ENCODE results near the gene PUSL1. TPM values are rescaled to one million over a fixed set of nuclear protein-coding genes. Genes with fewer than 3 reads are reported as not detected.

Gene PUSL1
- total RNA-seq, 2 experiments from 2014 or later: 23.9 to 25.4 TPM

DNA sequence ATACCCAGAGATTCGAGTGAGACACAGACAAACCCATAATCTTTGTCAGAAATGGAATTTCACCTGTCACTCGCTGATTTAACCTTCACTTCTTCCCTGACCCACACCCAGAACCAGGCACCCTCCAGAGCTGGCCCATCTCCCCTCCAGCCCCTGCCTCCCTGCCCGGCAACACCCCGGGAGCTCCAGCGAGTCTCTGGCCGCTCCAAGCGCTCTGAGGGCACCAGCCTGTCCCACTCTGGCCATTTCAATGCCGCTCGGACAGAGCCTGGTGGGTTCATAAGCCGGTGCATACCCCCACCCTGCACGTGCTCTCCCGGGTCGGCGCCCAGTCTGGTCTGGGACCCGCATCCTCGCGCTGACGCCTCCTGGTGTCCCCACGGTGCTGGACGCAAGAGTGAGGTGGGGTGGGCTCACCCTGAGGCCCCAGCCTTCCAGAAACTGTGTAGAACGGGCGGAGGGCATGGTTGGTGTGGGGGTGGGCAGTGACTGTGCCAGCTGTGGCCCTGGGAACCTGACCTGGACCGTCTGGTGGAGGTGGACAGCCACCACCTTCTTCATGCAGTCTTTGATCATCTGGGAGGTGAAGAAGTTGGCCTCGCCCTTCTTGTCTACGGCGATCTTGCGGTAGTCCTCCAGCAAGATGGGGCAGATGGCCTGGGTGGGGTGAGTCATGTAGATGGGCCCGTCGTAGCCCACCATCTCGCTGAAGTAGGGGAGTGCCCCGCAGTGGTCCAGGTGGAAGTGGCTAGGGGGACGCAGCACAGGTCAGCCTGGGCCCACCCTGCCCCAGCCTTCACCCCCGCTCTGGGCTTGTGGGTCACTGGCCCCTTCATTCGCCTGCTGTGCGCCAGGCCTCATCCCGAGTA is 10.6 kb downstream of the PUSL1 start:
- TF ChIP-seq, protein P1, sequence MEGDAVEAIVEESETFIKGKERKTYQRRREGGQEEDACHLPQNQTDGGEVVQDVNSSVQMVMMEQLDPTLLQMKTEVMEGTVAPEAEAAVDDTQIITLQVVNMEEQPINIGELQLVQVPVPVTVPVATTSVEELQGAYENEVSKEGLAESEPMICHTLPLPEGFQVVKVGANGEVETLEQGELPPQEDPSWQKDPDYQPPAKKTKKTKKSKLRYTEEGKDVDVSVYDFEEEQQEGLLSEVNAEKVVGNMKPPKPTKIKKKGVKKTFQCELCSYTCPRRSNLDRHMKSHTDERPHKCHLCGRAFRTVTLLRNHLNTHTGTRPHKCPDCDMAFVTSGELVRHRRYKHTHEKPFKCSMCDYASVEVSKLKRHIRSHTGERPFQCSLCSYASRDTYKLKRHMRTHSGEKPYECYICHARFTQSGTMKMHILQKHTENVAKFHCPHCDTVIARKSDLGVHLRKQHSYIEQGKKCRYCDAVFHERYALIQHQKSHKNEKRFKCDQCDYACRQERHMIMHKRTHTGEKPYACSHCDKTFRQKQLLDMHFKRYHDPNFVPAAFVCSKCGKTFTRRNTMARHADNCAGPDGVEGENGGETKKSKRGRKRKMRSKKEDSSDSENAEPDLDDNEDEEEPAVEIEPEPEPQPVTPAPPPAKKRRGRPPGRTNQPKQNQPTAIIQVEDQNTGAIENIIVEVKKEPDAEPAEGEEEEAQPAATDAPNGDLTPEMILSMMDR (IDR thresholded peaks at IDR 0.05): no peak
- ChIA-PET CTCF (no interaction called here), POLR2A (interaction anchor here (3.2 kb wide), 1 partner anchor 9 kb away, joined by 9 read pairs; no protein-coding TSS in a partner anchor)
- Mint-ChIP-seq H3K27ac (no peak overlapping the region), H3K4me3 (no peak overlapping the region), H3K4me1 (ENCODE audit: low read depth) (peaks cover 22% of the 10 kb centered on the region), H3K36me3 (ENCODE audit: low read depth) (peaks cover 23% of the 10 kb centered on the region), H3K27me3 (no peaks in the 10 kb centered on the region), H3K9me3 (no peaks in the 10 kb centered on the region)
- DNase-seq (no peak), ATAC-seq (no peak)
- intact Hi-C loops (cut with micrococcal nuclease): no loop called here

DNA sequence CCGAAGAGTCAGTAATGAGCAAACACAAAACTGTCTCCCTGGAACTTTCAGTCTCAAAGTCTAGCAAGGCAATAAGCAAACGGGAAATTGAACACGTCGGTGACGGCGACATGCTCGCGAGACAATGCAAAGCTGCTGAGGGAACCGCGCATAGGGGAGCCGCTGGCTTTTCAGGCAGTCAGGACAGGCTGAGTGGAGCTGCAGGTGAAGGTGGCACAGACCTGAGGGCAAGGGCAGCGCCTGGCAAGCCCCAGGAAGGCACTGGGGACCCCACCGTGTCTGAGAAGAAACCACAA is 11.2 kb downstream of the PUSL1 start:
- no peak overlapping the region for H3K4me3 Mint-ChIP-seq
- no peaks in the 10 kb centered on the region for H3K27me3 Mint-ChIP-seq
- ATAC-seq (no peak), DNase-seq (no peak)
- no peak overlapping the region for H3K27ac Mint-ChIP-seq
- intact Hi-C loops (cut with micrococcal nuclease): no loop called here
- CTCF ChIA-PET: no interaction called here
- H3K4me1 Mint-ChIP-seq (ENCODE audit: low read depth): peaks cover 24% of the 10 kb centered on the region
- H3K9me3 Mint-ChIP-seq: no peaks in the 10 kb centered on the region
- POLR2A ChIA-PET: interaction anchor here (3.2 kb wide), 1 partner anchor 10 kb away, joined by 9 read pairs; no protein-coding TSS in a partner anchor
- TF ChIP-seq, protein P1 (IDR thresholded peaks at IDR 0.05): no peak
- peaks cover 23% of the 10 kb centered on the region for H3K36me3 Mint-ChIP-seq (ENCODE audit: low read depth)

DNA sequence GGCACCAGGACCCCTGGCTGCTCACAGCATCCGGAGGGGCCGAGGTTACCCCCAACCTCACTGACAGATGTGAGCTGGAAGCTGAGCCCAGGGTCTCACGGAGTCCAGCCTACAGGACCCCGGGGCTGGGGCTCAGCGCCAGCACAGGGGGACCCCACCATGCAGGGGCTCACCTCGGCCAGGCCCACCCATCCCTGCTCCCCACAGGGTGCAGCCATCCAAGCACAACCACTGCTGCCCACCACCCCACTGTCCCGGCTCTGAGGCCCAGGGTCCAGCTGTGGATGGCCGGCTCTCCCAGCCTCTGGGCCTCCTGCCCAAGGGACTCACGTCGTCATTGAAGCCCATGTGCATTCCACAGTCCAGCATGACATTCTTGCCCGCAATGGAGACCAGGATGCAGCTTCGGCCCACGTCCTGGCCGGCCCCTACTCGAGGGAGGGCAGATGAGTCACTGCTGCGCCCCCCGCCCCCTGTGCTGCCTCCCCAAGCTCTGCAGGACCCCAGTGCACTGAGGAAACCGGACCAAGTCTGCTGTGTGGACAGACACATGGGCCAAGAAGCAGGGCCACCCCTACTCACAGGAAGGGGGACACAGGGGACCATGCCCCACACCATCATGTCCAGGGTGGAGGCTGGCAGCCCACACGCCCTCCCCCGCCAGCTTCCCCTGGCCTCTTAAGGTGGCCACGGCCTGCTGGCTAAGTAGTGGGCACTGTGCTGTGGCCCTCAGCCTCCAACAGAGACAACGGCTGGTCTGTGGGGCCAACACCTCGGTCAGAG is 12.5 kb downstream of the PUSL1 start:
- H3K36me3 Mint-ChIP-seq (ENCODE audit: low read depth): peaks cover 16% of the 10 kb centered on the region
- TF ChIP-seq, protein P1 (IDR thresholded peaks at IDR 0.05): no peak
- H3K9me3 Mint-ChIP-seq: no peaks in the 10 kb centered on the region
- ChIA-PET CTCF (no interaction called here), POLR2A (interaction anchor here (3.2 kb wide), 1 partner anchor 11 kb away, joined by 9 read pairs; no protein-coding TSS in a partner anchor)
- ATAC-seq (no peak), DNase-seq (no peak)
- no peak overlapping the region for H3K4me3 Mint-ChIP-seq
- H3K27ac Mint-ChIP-seq: no peak overlapping the region
- H3K27me3 Mint-ChIP-seq: no peaks in the 10 kb centered on the region
- H3K4me1 Mint-ChIP-seq (ENCODE audit: low read depth): peaks cover 25% of the 10 kb centered on the region
- intact Hi-C loops (cut with micrococcal nuclease): no loop called here

DNA sequence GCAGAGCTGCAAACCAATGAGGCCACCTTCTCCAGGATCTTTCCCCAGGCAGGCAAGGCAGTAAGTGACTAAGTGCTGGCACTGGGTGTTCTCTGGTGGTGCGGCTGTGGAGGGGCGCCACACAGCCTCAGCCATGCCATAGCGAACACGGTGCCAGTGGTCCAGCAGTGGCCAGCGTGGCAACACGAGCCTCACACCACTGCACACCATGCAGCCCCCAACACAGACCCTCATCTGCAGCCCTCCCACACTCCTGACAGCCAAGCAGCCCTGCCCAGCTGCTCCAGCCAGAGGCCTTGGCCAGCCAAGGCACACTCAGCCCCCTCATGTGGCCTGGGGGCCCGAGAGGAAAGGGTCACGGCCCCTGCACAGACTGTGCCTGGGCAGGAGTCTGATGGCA is 13.1 kb downstream of the PUSL1 start:
- H3K4me3 Mint-ChIP-seq: no peak overlapping the region
- CTCF ChIA-PET: no interaction called here
- peaks cover 14% of the 10 kb centered on the region for H3K36me3 Mint-ChIP-seq (ENCODE audit: low read depth)
- no peaks in the 10 kb centered on the region for H3K27me3 Mint-ChIP-seq
- TF ChIP-seq, protein P1 (IDR thresholded peaks at IDR 0.05): no peak
- ATAC-seq (no peak), DNase-seq (no peak)
- intact Hi-C loops (cut with micrococcal nuclease): no loop called here
- H3K27ac Mint-ChIP-seq: no peak overlapping the region
- H3K4me1 Mint-ChIP-seq (ENCODE audit: low read depth): peaks cover 30% of the 10 kb centered on the region
- H3K9me3 Mint-ChIP-seq: no peaks in the 10 kb centered on the region
- POLR2A ChIA-PET: interaction anchor here (3.2 kb wide), 1 partner anchor 12 kb away, joined by 9 read pairs; no protein-coding TSS in a partner anchor

- H3K27me3 Mint-ChIP-seq: no peaks in the 10 kb centered on the region
- POLR2A ChIA-PET: interaction anchor here (1.0 kb wide), 1 partner anchor 9 kb away, joined by 5 read pairs; no protein-coding TSS in a partner anchor
- intact Hi-C loops (cut with micrococcal nuclease): no loop called here
- H3K36me3 Mint-ChIP-seq (ENCODE audit: low read depth): peaks cover 12% of the 10 kb centered on the region
- peak overlapping the region; percentile 63 for H3K27ac Mint-ChIP-seq
- TF ChIP-seq, protein P1 (IDR thresholded peaks at IDR 0.05): no peak
- H3K4me3 Mint-ChIP-seq: peak overlapping the region; percentile 93
- no peaks in the 10 kb centered on the region for H3K9me3 Mint-ChIP-seq
- H3K4me1 Mint-ChIP-seq (ENCODE audit: low read depth): peaks cover 30% of the 10 kb centered on the region
- ATAC-seq (no peak), DNase-seq (no peak)
- CTCF ChIA-PET: no interaction called here
These were observed 14.0 kb downstream of the PUSL1 start for GRCh38 chr1:1322418-1322817.

Data from activated CD8-positive, alpha-beta T cell treated with anti-CD3 and anti-CD28 coated beads for 36 hours (primary cell).